GM19238 (cell line): ENCODE measurements around the gene MFN2.
"Not testable (repeated sequence)": the region's sequence is repeated elsewhere in the genome, so short reads cannot be mapped to it uniquely, and the experiment has no call there.

Source experiments
- DNase-seq: peaks from one replicate; pipeline ENCODE4 v3.0.0; 2011; ENCODE audit warnings: low spot score; ENCODE audit not compliant: insufficient read length

Gene MFN2

DNA sequence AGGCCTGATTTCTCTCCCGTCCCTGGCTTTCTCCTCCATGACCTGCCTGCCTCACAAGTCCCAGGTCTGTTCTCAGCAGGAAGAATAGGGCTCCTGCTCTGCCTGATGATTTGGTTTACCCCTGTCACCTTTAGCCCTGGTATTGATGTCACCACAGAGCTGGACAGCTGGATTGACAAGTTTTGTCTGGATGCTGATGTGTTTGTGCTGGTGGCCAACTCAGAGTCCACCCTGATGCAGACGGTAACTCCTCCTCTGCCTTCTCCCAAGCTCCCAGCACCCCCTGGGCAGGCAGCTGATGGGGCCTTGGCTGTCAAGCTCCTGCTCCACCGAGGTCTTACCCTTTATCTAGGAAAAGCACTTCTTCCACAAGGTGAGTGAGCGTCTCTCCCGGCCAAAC is 18.4 kb downstream of the MFN2 start:
- no peak for DNase-seq

DNA sequence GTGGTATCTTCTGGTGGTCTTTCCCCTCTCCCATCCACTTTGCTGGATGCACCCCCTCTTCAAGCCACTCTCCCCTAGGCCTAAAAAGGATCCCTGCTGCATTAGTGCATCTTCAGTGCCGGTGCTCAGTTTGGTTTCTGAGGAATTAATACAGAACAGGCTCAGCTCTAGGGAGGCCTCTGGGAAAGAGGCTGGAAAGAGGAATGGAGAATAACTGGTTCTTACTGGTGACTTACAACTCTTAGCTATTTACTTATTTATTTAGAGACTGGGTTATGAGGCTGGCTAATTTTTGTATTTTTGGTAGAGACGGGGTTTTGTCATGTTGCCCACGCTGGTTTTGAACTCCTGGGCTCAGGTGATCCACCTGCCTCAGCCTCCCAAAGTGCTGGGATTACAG is 19.0 kb downstream of the MFN2 start:
- no peak for DNase-seq

DNA sequence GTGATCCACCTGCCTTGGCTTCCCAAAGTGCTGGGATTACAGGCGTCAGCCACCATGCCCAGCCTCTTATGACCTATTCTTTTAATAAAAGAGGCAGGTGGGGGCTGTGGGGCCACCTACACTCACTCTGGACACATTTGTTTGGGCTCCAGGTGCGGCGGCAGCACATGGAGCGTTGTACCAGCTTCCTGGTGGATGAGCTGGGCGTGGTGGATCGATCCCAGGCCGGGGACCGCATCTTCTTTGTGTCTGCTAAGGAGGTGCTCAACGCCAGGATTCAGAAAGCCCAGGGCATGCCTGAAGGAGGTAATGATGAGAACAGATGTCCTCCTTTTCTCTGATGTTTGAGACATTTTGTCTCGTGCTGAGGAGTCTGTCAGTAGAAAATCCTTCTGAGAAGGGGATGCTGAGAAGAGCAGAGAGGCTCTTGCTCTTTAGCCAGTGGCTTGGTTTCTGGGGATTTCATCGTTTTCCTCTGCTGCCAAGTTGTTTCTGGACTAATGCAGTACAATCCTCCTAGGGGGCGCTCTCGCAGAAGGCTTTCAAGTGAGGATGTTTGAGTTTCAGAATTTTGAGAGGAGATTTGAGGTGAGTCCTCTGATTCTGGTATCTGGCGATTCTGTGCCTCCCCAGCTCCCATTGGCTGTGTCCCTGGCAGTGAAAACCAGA is 21.1 kb downstream of the MFN2 start:
- no peak for DNase-seq

DNA sequence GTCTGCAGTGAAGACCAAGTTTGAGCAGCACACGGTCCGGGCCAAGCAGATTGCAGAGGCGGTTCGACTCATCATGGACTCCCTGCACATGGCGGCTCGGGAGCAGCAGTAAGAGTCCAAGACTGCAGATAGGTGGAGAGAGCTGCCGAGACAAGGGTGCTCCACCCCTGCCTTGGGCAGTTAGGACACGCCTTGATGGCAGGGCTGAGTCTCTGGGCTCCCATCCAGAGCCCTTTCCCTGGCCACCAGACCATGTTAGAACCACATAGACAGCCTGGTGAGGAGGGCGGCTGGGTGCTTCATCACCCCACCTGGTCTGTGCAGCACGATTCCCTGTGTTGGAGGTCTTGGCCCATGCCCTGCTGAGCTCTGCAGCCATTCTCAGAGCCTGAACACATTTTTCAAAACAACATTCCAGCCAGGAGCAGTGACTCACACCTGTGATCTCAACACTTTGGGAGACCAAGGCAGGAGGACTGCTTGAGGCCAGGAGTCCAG is 21.8 kb downstream of the MFN2 start:
- no peak for DNase-seq

DNA sequence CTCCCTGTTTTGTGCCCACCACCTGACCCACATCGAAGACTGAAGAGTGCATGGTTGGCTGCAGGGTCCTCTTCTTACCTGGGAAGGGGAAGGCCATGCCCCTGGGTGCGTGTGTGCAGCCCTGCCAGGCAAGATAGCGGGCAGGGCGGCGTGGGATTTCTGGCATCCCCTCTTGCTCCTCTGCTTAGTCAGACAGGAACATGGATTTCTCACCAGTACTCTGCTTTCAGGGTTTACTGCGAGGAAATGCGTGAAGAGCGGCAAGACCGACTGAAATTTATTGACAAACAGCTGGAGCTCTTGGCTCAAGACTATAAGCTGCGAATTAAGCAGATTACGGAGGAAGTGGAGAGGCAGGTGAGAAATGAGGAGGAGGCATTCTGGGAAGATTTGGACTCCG is 23.5 kb downstream of the MFN2 start:
- DNase-seq = no peak

DNA sequence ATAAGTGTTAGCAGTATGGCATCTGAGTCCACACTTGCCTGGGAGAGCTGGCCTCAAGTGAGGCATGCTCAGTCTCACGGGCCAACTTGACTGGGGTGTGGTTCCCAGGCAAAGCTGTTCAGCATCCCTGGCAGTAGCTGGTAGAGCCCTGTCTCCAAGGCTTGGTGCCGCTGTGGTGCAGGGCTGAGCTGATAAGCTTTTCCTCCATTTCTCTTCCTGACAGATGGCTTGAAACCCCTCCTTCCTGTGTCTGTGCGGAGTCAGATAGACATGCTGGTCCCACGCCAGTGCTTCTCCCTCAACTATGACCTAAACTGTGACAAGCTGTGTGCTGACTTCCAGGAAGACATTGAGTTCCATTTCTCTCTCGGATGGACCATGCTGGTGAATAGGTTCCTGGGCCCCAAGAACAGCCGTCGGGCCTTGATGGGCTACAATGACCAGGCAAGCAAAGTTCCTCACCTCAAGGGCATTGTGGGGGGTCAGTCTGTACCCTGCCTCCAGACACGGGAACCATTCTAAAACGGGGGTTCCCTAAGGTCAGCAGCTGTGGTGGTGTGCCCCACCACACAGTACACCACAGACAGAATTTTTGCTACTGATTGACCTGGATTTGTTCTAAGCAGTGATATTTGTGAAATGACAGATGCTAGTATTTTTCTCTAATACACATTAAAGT is 25.4 kb downstream of the MFN2 start:
- DNase-seq = no peak

- DNase-seq = no peak
These were observed 26.1 kb downstream of the MFN2 start for GRCh38 chr1:12006167-12006921.

GRCh38 chr1:12007204-12007603 is 27.0 kb downstream of the MFN2 start:
- DNase-seq = no peak

- DNase-seq = not testable (repeated sequence)
These were observed 28.1 kb downstream of the MFN2 start for GRCh38 chr1:12008355-12008754.

GRCh38 chr1:12009318-12009947 is 29.2 kb downstream of the MFN2 start:
- DNase-seq = no peak

- no peak for DNase-seq
These were observed 30.7 kb downstream of the MFN2 start for GRCh38 chr1:12010746-12011570.

DNA sequence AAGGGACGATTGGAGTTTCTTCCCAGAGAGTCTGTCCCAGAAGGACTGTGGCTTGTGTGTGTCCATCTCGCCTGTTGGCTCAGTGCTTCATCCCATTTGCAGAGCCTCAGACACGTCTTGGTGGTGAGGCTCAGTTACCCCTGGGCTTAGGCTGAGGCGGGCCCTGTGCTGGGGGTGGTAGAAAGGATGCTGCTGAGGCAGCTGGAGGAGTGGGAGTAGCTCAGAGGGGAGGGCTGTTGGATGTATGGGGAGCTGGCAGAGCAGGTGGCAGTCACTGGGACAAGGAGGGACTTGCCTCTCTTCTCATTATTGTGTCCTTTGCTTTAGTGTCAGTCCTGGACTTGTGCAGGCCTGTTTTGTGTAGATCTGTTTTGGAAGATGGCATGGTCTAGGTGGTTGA is 31.8 kb downstream of the MFN2 start:
- DNase-seq = no peak

- DNase-seq = no peak
These were observed 32.5 kb downstream of the MFN2 start for GRCh38 chr1:12012560-12013316.

- DNase-seq = no peak
These were observed 34.1 kb downstream of the MFN2 start for GRCh38 chr1:12014141-12014991.

- DNase-seq = no peak
These were observed 34.8 kb downstream of the MFN2 start for GRCh38 chr1:12015001-12015491.

GRCh38 chr1:12015499-12015898 is 35.3 kb downstream of the MFN2 start:
- DNase-seq = no peak

DNA sequence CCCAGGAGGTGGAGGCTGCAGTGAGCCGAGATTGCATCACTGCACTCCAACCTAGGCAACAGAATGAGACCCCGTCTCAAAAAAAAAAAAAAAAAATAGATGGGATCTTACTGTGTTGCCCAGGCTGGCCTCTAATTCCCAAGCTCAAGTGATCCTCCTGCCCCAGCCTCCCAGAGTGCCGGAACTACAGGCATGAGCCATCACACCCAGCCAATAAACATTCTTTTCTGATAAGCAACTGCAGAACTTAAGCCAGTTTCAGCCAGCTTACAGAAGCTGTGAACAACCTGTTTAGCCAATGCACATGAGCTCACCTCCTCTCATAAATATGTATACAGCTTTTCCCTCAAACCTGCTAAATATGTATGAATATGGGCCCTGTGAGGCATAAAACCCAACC is 35.9 kb downstream of the MFN2 start:
- no peak for DNase-seq

- DNase-seq = no peak
These were observed 39.7 kb downstream of the MFN2 start for GRCh38 chr1:12019858-12020509.

DNA sequence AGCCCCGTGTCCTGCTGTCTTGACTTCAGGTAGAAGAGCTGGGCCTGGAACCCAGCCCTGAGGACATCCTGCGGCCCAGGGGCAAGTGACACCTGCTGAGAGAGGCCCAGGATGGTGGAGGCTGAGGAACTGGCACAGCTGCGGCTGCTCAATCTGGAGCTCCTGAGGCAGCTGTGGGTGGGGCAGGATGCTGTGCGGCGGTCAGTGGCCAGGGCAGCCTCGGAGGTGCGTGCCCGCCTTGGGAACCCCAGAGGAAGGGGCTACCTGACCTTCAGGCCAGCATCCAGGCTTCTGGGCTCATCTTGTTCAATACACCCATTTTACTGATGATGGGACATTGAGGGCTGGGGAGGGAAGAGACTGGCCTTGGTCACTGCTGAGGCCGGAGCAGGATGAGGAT is 41.4 kb downstream of the MFN2 start:
- DNase-seq = no peak
